GM23248 (cell line): Measurements from ENCODE around the gene DCP1A.
"Not testable (repeated sequence)": the region's sequence is repeated elsewhere in the genome, so short reads cannot be mapped to it uniquely, and the experiment has no call there.

Experiments used
- EZH2 ChIP-seq: fragments of 200-600 bp; sonication (generic); IDR thresholded peaks from 2 replicates; pipeline ENCODE4 v1.6.1; 2018; ENCODE audit warnings: antibody characterized with exemption, mild to moderate bottlenecking; ENCODE audit not compliant: insufficient read depth, poor library complexity, severe bottlenecking
- EZH2phosphoT487 ChIP-seq: fragments of 200-600 bp; sonication (generic); IDR thresholded peaks from 2 replicates; pipeline ENCODE4 v1.6.1; 2018; ENCODE audit warnings: antibody characterized with exemption, moderate library complexity, mild to moderate bottlenecking, low read depth; ENCODE audit not compliant: insufficient read depth

DNA sequence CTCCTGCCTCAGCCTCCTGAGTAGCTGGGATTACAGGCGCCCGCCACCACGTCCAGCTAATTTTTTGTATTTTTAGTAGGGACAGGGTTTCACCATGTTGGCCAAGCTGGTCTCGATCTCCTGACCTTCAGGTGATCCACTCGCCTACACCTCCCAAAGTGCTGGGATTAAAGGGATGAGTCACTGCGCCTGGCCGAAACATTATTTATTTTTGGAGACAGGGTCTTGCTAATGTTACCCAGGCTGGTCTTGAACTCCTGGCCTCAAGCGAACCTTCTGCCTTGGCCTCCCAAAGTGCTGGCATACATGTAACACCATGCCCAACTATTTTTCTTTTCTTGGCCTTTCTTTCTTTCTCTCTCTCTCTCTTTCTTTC lies 94.4 kb downstream of the DCP1A start:
- not testable (repeated sequence) for TF ChIP-seq EZH2, EZH2phosphoT487
